ACC112 (cell line): ENCODE results near the gene DPH3.

Experiments used
- H2AFZ ChIP-seq: fragments of 200-600 bp; sonication (generic); one replicate; pipeline ENCODE4 v1.6.0; 2017; ENCODE audit warnings: antibody characterized with exemption, low read length; ENCODE audit not compliant: unreplicated experiment
- H3K27ac ChIP-seq: fragments of 200-600 bp; sonication (generic); 2 replicates; pipeline ENCODE4 v1.5.1; 2014; ENCODE audit warnings: low read depth, mild to moderate bottlenecking, antibody characterized with exemption, low read length, moderate library complexity
- H3K27me3 ChIP-seq: fragments of 200-600 bp; sonication (generic); 2 replicates; pipeline ENCODE4 v1.6.1; 2014; ENCODE audit warnings: mild to moderate bottlenecking, antibody characterized with exemption, low read length, moderate library complexity, mixed read lengths; ENCODE audit not compliant: insufficient read depth
- H3K36me3 ChIP-seq: fragments of 200-600 bp; sonication (generic); 2 replicates; pipeline ENCODE4 v1.6.1; 2016; ENCODE audit warnings: mild to moderate bottlenecking, antibody characterized with exemption, low read length, moderate library complexity, mixed read lengths; ENCODE audit not compliant: insufficient read depth
- H3K4me1 ChIP-seq: fragments of 200-600 bp; sonication (generic); one replicate; pipeline ENCODE4 v1.6.1; 2016; ENCODE audit warnings: low read length, mixed read lengths; ENCODE audit not compliant: insufficient read depth, unreplicated experiment, control insufficient read depth
- H3K4me3 ChIP-seq: fragments of 200-600 bp; sonication (generic); 2 replicates; pipeline ENCODE4 v1.5.1; 2014; ENCODE audit warnings: mild to moderate bottlenecking, low read depth, low read length
- H3K79me2 ChIP-seq: fragments of 200-600 bp; sonication (generic); one replicate; pipeline ENCODE4 v1.6.0; 2016; ENCODE audit warnings: low read length; ENCODE audit not compliant: control insufficient read depth, unreplicated experiment, insufficient read depth

Gene DPH3

GRCh38 chr3:16236030-16236639 lies 28.6 kb downstream of the DPH3 start:
- H3K79me2 ChIP-seq: no peaks in the 10 kb centered on the region
- no peak overlapping the region for H3K4me3 ChIP-seq
- no peak overlapping the region for H2AFZ ChIP-seq
- no peak overlapping the region for H3K27ac ChIP-seq
- no peaks in the 10 kb centered on the region for H3K36me3 ChIP-seq
- no peaks in the 10 kb centered on the region for H3K27me3 ChIP-seq
- peaks cover 26% of the 10 kb centered on the region for H3K4me1 ChIP-seq

- Histone ChIP-seq H3K4me1 (peaks cover 9% of the 10 kb centered on the region), H3K36me3 (no peaks in the 10 kb centered on the region), H3K27ac (no peak overlapping the region), H3K79me2 (no peaks in the 10 kb centered on the region), H3K27me3 (no peaks in the 10 kb centered on the region), H3K4me3 (no peak overlapping the region), H2AFZ (no peak overlapping the region)
These were observed 30.5 kb downstream of the DPH3 start for GRCh38 chr3:16234281-16234680.

GRCh38 chr3:16233806-16234205 lies 30.9 kb downstream of the DPH3 start:
- no peaks in the 10 kb centered on the region for H3K79me2 ChIP-seq
- H2AFZ ChIP-seq: no peak overlapping the region
- H3K27me3 ChIP-seq: no peaks in the 10 kb centered on the region
- no peaks in the 10 kb centered on the region for H3K36me3 ChIP-seq
- H3K27ac ChIP-seq: no peak overlapping the region
- H3K4me1 ChIP-seq: peaks cover 4% of the 10 kb centered on the region
- H3K4me3 ChIP-seq: no peak overlapping the region

- Histone ChIP-seq H3K79me2 (no peaks in the 10 kb centered on the region), H3K27ac (no peak overlapping the region), H3K27me3 (no peaks in the 10 kb centered on the region), H2AFZ (no peak overlapping the region), H3K4me1 (no peaks in the 10 kb centered on the region), H3K36me3 (no peaks in the 10 kb centered on the region), H3K4me3 (no peak overlapping the region)
These were observed 32.8 kb downstream of the DPH3 start for GRCh38 chr3:16231983-16232382.

- H3K27me3 ChIP-seq: no peaks in the 10 kb centered on the region
- no peaks in the 10 kb centered on the region for H3K36me3 ChIP-seq
- H3K4me1 ChIP-seq: no peaks in the 10 kb centered on the region
- H3K79me2 ChIP-seq: no peaks in the 10 kb centered on the region
- no peak overlapping the region for H3K27ac ChIP-seq
- no peak overlapping the region for H2AFZ ChIP-seq
- no peak overlapping the region for H3K4me3 ChIP-seq
These were observed 35.1 kb downstream of the DPH3 start for GRCh38 chr3:16229681-16230080.

GRCh38 chr3:16227566-16227965 lies 37.2 kb downstream of the DPH3 start:
- no peaks in the 10 kb centered on the region for H3K79me2 ChIP-seq
- H3K4me1 ChIP-seq: no peaks in the 10 kb centered on the region
- H3K27me3 ChIP-seq: no peaks in the 10 kb centered on the region
- H2AFZ ChIP-seq: no peak overlapping the region
- no peaks in the 10 kb centered on the region for H3K36me3 ChIP-seq
- H3K27ac ChIP-seq: no peak overlapping the region
- no peak overlapping the region for H3K4me3 ChIP-seq

GRCh38 chr3:16224325-16224724 lies 40.4 kb downstream of the DPH3 start:
- no peak overlapping the region for H3K4me3 ChIP-seq
- H3K27ac ChIP-seq: no peak overlapping the region
- no peaks in the 10 kb centered on the region for H3K4me1 ChIP-seq
- no peaks in the 10 kb centered on the region for H3K79me2 ChIP-seq
- H3K36me3 ChIP-seq: no peaks in the 10 kb centered on the region; the same call in 1 of the 2 replicates
- H3K27me3 ChIP-seq: no peaks in the 10 kb centered on the region
- H2AFZ ChIP-seq: no peak overlapping the region

- no peaks in the 10 kb centered on the region for H3K4me1 ChIP-seq
- no peaks in the 10 kb centered on the region for H3K79me2 ChIP-seq
- H3K27ac ChIP-seq: no peak overlapping the region
- H2AFZ ChIP-seq: no peak overlapping the region
- no peaks in the 10 kb centered on the region; the same call in 1 of the 2 replicates for H3K36me3 ChIP-seq
- H3K27me3 ChIP-seq: no peaks in the 10 kb centered on the region
- no peak overlapping the region for H3K4me3 ChIP-seq
These were observed 42.2 kb downstream of the DPH3 start for GRCh38 chr3:16222547-16222946.

- Histone ChIP-seq H3K79me2 (no peaks in the 10 kb centered on the region), H2AFZ (no peak overlapping the region), H3K36me3 (no peaks in the 10 kb centered on the region; the same call in 1 of the 2 replicates), H3K4me3 (no peak overlapping the region), H3K4me1 (no peaks in the 10 kb centered on the region), H3K27me3 (no peaks in the 10 kb centered on the region), H3K27ac (no peak overlapping the region)
These were observed 42.8 kb downstream of the DPH3 start for GRCh38 chr3:16221990-16222389.

GRCh38 chr3:16219777-16220176 lies 45.0 kb downstream of the DPH3 start:
- H3K27ac ChIP-seq: no peak overlapping the region
- no peak overlapping the region for H2AFZ ChIP-seq
- no peaks in the 10 kb centered on the region; the same call in 1 of the 2 replicates for H3K36me3 ChIP-seq
- H3K4me1 ChIP-seq: no peaks in the 10 kb centered on the region
- no peak overlapping the region for H3K4me3 ChIP-seq
- no peaks in the 10 kb centered on the region for H3K79me2 ChIP-seq
- H3K27me3 ChIP-seq: no peaks in the 10 kb centered on the region

GRCh38 chr3:16216373-16216935 lies 48.3 kb downstream of the DPH3 start:
- H3K4me3 ChIP-seq: no peak overlapping the region
- no peak overlapping the region for H3K27ac ChIP-seq
- no peaks in the 10 kb centered on the region; the same call in 1 of the 2 replicates for H3K36me3 ChIP-seq
- no peaks in the 10 kb centered on the region for H3K79me2 ChIP-seq
- H3K27me3 ChIP-seq: no peaks in the 10 kb centered on the region
- no peaks in the 10 kb centered on the region for H3K4me1 ChIP-seq
- no peak overlapping the region for H2AFZ ChIP-seq
